Spinal cord (tissue), 10 donors: ENCODE measurements around the gene PDE1C. TPM values are rescaled to one million over a fixed set of nuclear protein-coding genes. Genes with fewer than 3 reads are reported as not detected.

Source experiments
- DNase-seq, 6 donors: peaks; one replicate each; pipeline versions ENCODE4 v3.0.0 to v3.0.0-alpha.2; 2013 to 2015; ENCODE audit warnings: low spot score in 6 of 6, low read depth in 4 of 6
- H3K27ac ChIP-seq: one replicate; pipeline ENCODE4 v1.5.1; 2013; ENCODE audit warnings: low read depth, low read length, control low read depth
- H3K27me3 ChIP-seq: one replicate; pipeline ENCODE4 v1.6.1; 2013; ENCODE audit warnings: low read length; ENCODE audit not compliant: control insufficient read depth, insufficient read depth
- H3K36me3 ChIP-seq: one replicate; pipeline ENCODE4 v1.6.1; 2013; ENCODE audit warnings: low read length; ENCODE audit not compliant: control insufficient read depth, insufficient read depth
- H3K4me1 ChIP-seq: one replicate; pipeline ENCODE4 v1.6.1; 2013; ENCODE audit warnings: low read length; ENCODE audit not compliant: control insufficient read depth, insufficient read depth
- H3K4me3 ChIP-seq: one replicate; pipeline ENCODE4 v1.5.1; 2013; ENCODE audit warnings: low read depth, low read length, control low read depth
- H3K9me3 ChIP-seq: one replicate; pipeline ENCODE4 v1.6.1; 2013; ENCODE audit warnings: low read length; ENCODE audit not compliant: control insufficient read depth, insufficient read depth
- WGBS: methylation state at CpG from one replicate; pipeline ENCODE4 v1.1.5; 2013; ENCODE audit warnings: missing lambda C conversion rate; ENCODE audit not compliant: insufficient coverage; 5-methylcytosine and 5-hydroxymethylcytosine counted together
- polyA plus RNA-seq, 2 donors: library from polyadenylated mRNA; unstranded; fragments of 120-200 nt; gene quantifications; one replicate each; pipeline ENCODE4 v1.2.1, GENCODE V29; 2013; ENCODE audit not compliant: insufficient read length in 2 of 2
- total RNA-seq, 2 donors: library from RNA; depleted of rRNA in 1 of 2; stranded (reverse); fragments of 120-200 nt in 1 of 2; fragments of >200 nt in 1 of 2; gene quantifications; one replicate each; pipeline versions ENCODE4 v1.2.3 to v1.2.4, GENCODE V29; 2013 to 2014
- donor health status: healthy.

Gene PDE1C
- total and polyA plus RNA-seq, 4 donors, result 10.6 to 24.0 (median 13.8) TPM

DNA sequence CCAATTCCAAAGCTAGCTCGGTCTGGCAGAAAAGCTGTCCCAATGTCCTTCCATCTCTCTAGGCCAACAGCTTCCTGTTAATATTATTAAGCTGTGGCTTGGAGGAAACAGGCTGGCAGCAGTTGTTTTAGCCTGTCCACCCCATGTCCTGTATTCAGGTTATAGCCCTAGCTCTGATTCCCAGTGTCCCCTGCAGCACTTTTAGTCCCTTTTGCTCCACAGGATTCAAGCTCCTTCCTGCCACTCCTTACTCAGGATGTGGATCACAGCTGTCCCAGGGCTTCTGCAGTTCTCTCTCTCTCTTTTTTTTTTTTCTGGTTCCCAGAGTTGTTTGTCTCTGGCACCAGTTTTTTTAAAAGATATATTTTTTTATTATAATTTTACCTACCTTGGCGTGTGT lies 298.0 kb downstream of the PDE1C start:
- WGBS, result no CpG with 5 or more reads among the region's 2 CpGs
- Histone ChIP-seq H3K4me3 (no peak overlapping the region), H3K27ac (no peak overlapping the region), H3K27me3 (no peaks in the 10 kb centered on the region), H3K36me3 (no peaks in the 10 kb centered on the region), H3K4me1 (no peaks in the 10 kb centered on the region), H3K9me3 (no peaks in the 10 kb centered on the region)
- no peak for DNase-seq

DNA sequence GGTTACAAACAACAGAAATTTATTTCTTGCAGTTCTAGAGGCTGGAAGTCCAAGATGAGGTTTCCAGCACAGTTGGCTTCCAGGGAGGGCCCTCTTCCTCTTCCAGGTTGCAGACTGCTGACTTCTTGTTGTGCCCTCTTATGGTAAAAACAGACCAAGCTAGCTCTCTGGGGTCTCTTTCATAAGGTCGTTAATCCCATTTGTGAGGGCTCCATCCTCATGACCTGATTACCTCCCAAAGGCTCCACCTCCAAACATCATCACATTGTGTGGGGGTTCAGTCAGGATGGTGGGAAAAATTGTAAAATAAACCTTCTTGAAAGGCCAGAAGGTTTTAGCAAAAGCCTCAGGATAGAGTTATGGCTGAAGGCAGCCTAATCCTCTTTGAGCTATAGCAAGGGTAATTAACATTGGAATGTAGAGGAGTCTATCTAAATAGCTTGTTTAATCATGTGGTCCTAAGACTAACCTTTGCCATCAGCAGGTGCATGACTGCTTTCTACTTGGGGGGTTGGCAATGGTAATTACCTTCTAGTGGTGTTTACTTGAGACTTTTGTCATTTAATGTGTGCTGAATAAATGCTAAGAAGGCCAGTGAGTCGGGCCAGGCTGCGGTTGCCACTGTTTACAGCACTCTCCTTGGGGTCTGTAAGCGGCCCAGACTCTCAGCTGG lies 302.4 kb downstream of the PDE1C start:
- no peaks in the 10 kb centered on the region for H3K36me3 ChIP-seq
- H3K27ac ChIP-seq, result no peak overlapping the region
- H3K27me3 ChIP-seq, result no peaks in the 10 kb centered on the region
- no peaks in the 10 kb centered on the region for H3K4me1 ChIP-seq
- no peaks in the 10 kb centered on the region for H3K9me3 ChIP-seq
- DNase-seq, result no peak
- WGBS, result 37% methylated on average over 3 of the region's 4 CpGs
- no peak overlapping the region for H3K4me3 ChIP-seq

DNA sequence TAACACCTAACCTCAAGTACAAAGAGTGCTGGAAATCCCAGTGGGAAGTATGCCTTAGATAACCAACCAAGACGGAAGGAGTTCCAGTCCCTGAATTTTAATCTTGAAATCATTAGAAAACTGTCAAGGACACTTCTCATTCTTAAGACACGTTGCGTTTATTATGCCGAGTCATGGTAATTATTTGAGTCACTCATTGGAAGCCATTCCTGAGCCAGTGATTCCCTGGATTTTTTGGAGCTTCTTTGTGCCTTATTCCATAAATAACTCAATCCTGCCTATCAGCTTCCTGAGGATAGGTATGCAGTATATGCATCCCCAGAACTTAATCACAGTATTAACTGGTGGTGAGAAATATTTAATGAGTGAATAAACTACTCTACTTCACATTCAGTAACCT lies 305.7 kb downstream of the PDE1C start:
- no peak for DNase-seq
- no peak overlapping the region for H3K4me3 ChIP-seq
- H3K27ac ChIP-seq, result no peak overlapping the region
- WGBS, result 60% methylated on average over 1 of the region's 4 CpGs
- H3K4me1 ChIP-seq, result no peaks in the 10 kb centered on the region
- no peaks in the 10 kb centered on the region for H3K9me3 ChIP-seq
- H3K27me3 ChIP-seq, result no peaks in the 10 kb centered on the region
- no peaks in the 10 kb centered on the region for H3K36me3 ChIP-seq

- no peak overlapping the region for H3K4me3 ChIP-seq
- H3K9me3 ChIP-seq, result no peaks in the 10 kb centered on the region
- WGBS, result no CpG with 5 or more reads among the region's 2 CpGs
- no peaks in the 10 kb centered on the region for H3K36me3 ChIP-seq
- no peaks in the 10 kb centered on the region for H3K4me1 ChIP-seq
- H3K27ac ChIP-seq, result no peak overlapping the region
- no peak for DNase-seq
- H3K27me3 ChIP-seq, result no peaks in the 10 kb centered on the region
These were observed 306.7 kb downstream of the PDE1C start for GRCh38 chr7:31763548-31763947.

GRCh38 chr7:31761646-31762045 lies 308.6 kb downstream of the PDE1C start:
- peak in 1 of 6 donors; percentile 21 for DNase-seq

GRCh38 chr7:31758755-31759154 lies 311.5 kb downstream of the PDE1C start:
- Histone ChIP-seq H3K9me3 (peaks cover 2% of the 10 kb centered on the region), H3K27me3 (no peaks in the 10 kb centered on the region), H3K36me3 (no peaks in the 10 kb centered on the region), H3K27ac (no peak overlapping the region), H3K4me1 (no peaks in the 10 kb centered on the region), H3K4me3 (no peak overlapping the region)
- peak in 2 of 6 donors; percentile 16 to 80 for DNase-seq
- 33% methylated on average over 2 of the region's 3 CpGs for WGBS

More at GRCh38 chr7:31761646-31762045, 308.6 kb downstream of the PDE1C start:
- Histone ChIP-seq H3K36me3 (no peaks in the 10 kb centered on the region), H3K9me3 (no peaks in the 10 kb centered on the region), H3K27ac (no peak overlapping the region), H3K4me3 (no peak overlapping the region), H3K27me3 (no peaks in the 10 kb centered on the region), H3K4me1 (no peaks in the 10 kb centered on the region)

GRCh38 chr7:31751726-31752125 lies 318.5 kb downstream of the PDE1C start:
- 100% methylated on average over 1 of the region's 4 CpGs for WGBS
- peaks cover 2% of the 10 kb centered on the region for H3K9me3 ChIP-seq

DNA sequence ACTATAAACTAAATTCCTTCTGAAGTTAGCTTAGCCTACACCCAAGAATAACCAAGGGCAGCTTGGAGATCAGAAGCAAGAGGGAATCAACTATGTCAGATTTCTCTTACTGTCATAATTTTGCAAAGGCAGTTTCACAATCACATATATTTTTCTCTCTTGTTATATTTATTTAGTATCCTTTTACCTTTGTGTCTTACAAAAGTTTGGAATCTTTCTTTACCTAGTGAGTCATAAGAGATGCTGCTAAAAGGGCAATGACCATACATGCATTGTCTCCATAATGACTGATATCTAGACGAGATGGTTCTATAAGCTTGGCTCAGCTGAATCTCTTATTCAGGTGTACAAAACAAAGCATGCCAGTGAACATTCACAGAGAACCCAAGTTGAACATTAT lies 322.1 kb downstream of the PDE1C start:
- no peak for DNase-seq
- no peak overlapping the region for H3K27ac ChIP-seq
- no peaks in the 10 kb centered on the region for H3K9me3 ChIP-seq
- no CpG with 5 or more reads among the region's 1 CpG for WGBS
- no peaks in the 10 kb centered on the region for H3K36me3 ChIP-seq
- H3K27me3 ChIP-seq, result peaks cover 3% of the 10 kb centered on the region
- H3K4me1 ChIP-seq, result no peaks in the 10 kb centered on the region
- no peak overlapping the region for H3K4me3 ChIP-seq

More at GRCh38 chr7:31751726-31752125, 318.5 kb downstream of the PDE1C start:
- Histone ChIP-seq H3K27ac (no peak overlapping the region), H3K4me1 (no peaks in the 10 kb centered on the region), H3K4me3 (no peak overlapping the region), H3K36me3 (no peaks in the 10 kb centered on the region), H3K27me3 (no peaks in the 10 kb centered on the region)
- DNase-seq, result no peak

- no peaks in the 10 kb centered on the region for H3K4me1 ChIP-seq
- peaks cover 3% of the 10 kb centered on the region for H3K27me3 ChIP-seq
- H3K4me3 ChIP-seq, result no peak overlapping the region
- no peaks in the 10 kb centered on the region for H3K9me3 ChIP-seq
- no peak overlapping the region for H3K27ac ChIP-seq
- no peak for DNase-seq
- no peaks in the 10 kb centered on the region for H3K36me3 ChIP-seq
These were observed 322.7 kb downstream of the PDE1C start for GRCh38 chr7:31747553-31747952.

DNA sequence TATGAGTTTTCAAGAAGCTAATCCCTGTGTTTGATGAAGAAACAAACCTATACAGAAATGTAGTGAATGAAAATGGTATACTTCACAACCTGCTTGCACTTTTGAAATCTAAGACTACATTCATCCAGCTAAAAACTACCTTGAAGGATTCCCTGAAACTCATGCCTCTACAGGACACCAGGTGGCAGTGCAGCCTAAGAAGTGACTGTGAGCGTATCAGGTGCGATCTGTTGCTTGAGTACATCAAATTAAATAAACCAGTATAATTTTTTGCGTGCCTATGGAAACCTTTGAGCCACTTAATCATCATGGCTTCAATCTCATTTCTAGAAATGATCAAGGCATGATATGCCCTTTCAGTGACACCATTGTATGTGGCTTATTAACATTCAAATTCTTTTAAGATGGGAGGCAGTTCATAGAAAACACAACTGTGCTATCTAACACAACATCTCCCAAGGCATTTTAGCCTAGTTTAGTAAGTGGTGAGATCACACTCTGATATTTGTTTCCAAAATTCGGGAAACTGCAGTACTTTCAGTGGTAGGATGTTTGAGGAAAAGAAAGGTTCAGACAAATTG lies 325.8 kb downstream of the PDE1C start:
- Histone ChIP-seq H3K36me3 (no peaks in the 10 kb centered on the region), H3K4me3 (no peak overlapping the region), H3K27ac (no peak overlapping the region), H3K9me3 (no peaks in the 10 kb centered on the region), H3K4me1 (no peaks in the 10 kb centered on the region), H3K27me3 (peaks cover 6% of the 10 kb centered on the region)
- peak; percentile 60 to 96 (median 73) for DNase-seq
- WGBS, result no CpG with 5 or more reads among the region's 4 CpGs
